GM18909 (cell line): ENCODE data around the gene SDHC.
A peak's percentile ranks its signal among the peaks of the same experiment; 100 is the strongest.
"Not testable (repeated sequence)": the region's sequence is repeated elsewhere in the genome, so short reads cannot be mapped to it uniquely, and the experiment has no call there.

Source experiments
- ATAC-seq: cut with Tn5 transposase; IDR thresholded peaks from one replicate; pipeline ENCODE4 v1.9.1; 2021; ENCODE audit warnings: mild to moderate bottlenecking; ENCODE audit not compliant: unreplicated experiment, poor library complexity

The SDHC gene

DNA sequence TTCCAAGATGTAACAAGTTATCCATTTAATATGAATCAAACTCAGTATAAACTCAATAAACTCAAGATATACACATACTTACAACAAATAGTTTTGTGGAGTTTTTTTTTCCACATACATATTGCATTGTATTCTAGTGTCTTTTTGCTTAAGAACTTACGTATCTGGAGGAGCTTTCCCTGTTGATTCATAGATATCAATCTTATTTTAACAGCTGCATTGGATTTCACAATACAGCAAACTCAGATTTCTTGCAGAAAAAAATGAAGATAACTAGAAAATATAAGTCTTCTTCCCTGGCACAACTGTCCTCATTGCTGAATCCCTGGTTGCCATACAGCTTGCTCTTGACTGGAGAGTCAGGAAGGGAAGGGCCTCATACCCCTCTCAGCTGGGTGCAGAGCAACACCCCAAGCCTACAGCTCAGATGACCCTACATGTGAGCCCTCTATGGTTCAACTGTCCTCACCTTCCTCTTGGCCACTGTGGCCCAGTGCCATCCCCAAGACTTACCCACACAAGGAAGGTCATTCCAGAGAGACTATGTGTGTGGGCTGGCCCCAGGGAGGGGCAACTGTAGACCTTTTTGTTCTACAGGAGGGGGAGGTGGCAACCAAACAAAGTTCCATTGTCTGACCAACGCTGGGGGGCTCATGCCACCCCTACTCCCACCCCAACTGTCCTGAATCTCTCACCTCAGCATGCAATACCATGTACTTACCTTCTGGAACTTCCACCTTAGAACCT lies 6.1 kb upstream of the SDHC start:
- ATAC-seq = no peak

- no peak for ATAC-seq
Measured at GRCh38 chr1:161309868-161310267, 4.3 kb upstream of the SDHC start, which contains the start of gene MPZ. TSS of gene MPZ (minus strand) at chr1:161309968. CDS start at chr1:161309905, 63 bp downstream.

DNA sequence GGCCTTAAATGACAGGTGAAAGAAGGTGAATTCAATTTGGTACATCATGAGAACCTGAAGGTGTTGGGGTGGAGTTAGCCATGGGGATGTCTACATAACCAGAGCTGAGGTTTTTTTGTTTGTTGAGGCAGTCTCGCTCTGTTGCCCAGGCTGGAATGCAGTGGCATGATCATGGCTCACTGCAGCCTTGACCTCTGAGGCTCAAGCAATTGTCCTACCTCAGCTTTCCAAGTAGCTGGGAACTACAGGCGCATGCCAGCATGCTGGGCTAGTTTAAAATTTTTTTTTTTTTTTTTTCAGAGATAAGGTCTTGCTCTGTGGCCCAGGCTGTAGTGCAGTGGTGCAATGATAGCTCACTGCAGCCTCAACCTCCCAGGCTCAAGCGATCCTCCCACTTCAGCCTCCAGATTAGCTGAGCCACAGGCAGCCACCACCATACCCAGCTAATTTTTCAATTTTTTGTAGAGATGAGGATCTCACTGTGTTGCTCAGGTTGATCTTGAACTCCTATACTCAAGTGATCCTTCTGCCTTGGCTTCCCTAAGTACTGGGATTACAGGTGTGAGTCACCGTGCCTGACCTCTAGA lies 2.5 kb upstream of the SDHC start:
- ATAC-seq = no peak

DNA sequence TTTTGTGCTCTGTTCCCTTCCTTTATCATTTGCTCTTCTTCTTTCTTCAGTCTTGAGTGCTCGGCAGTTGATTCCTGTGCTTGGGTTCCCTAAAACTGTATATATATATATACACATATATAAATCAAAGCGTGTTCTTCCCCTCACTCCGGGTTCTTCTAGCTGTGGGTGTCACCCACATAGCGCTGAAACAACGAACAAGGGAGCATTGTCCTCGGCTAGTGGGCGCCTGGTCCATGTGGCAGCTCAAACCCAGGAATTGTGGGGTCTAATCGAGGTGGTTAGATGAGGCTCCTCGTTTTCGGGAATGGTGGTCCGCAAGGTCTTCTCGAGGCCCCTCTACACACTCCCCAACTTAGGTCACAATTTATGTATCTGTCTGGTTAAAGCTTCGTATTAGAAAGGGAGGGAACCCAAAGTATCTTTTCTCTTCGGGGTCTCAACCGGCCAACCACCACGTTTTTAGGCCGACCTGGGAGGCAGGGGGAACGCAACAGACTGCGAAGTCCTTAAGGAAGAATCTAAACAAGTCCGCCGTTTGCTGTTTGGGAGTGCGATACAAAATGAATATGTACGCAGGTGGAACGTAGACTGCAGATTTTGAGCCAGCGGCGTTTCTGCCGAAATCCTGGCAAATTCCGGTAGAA lies 504 bp upstream of the SDHC start:
- ATAC-seq = peak; percentile 11

DNA sequence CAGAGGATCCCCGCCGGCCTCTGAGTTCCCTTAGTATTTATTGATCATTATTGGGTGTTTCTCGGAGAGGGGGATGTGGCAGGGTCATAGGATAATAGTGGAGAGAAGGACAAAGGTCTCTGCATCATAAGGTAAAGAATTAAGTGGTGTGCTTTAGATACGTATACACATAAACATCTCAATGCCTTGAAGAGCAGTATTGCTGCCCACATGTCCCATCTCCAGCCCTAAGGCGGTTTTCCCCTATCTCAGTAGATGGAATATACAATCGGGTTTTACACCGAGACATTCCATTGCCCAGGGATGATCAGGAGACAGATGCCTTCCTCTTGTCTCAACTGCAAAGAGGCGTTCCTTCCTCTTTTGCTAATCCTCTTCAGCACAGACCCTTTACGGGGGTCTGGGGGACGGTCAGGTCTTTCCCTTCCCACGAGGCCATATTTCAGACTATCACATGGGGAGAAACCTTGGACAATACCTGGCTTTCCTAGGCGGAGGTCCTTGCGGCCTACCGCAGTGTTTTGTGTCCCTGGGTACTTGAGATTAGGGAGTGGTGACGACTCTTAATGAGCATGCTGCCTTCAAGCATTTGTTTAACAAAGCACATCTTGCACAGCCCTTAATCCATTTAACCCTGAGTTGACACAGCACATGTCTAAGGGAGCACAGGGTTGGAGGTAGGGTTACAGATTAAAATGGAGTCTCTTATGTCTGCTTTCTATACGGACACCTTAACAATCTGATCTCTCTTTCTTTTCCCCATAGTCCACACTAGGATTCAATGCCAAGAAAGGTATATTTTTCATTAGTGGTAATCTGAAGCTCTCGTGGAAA lies 1.9 kb downstream of the SDHC start:
- ATAC-seq = not testable (repeated sequence)

GRCh38 chr1:161324020-161324419 lies 9.8 kb downstream of the SDHC start:
- no peak for ATAC-seq

GRCh38 chr1:161330346-161330745 lies 16.2 kb downstream of the SDHC start:
- no peak for ATAC-seq

GRCh38 chr1:161333166-161333565 lies 19.0 kb downstream of the SDHC start:
- no peak for ATAC-seq

DNA sequence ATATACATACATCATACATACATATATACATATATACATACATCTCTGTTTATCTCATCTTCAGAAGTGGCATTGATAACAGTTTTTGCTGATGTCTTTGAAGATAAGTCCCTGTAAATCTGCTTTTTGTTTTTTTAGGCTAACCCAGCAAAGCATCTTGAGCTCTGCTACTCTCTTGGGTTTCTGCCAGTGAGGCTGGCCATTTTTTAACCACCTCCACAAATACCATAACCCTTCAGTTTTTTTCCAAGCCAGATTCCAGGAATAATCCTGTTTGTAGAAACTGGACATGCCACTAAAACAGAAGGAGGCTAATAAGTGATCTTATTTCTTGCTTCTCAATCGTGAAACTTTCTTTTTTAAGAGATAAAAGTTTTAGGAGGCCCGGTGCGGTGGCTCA lies 21.6 kb downstream of the SDHC start:
- no peak for ATAC-seq

GRCh38 chr1:161342177-161342576 lies 28.0 kb downstream of the SDHC start:
- no peak for ATAC-seq

- no peak for ATAC-seq
Measured at GRCh38 chr1:161342821-161343220, 28.6 kb downstream of the SDHC start.

DNA sequence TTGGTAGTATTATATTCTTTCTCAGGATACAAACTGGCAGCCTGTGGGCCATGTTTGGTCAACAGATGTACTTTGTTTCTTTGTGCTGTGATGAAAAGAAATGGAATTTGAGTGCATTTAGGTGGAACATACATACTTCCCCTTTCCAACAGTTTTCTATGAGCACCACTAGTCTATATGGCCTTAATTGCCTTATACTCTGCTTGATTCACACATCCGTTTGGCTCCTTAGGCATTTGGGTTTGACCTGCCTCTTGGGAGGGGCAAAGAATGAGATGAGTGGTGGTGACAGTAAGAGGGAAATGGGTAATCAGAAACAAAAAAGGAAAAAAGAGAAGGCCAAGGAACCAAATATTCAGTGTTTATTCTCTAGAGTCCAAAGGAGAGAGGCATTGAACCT lies 36.5 kb downstream of the SDHC start:
- ATAC-seq = no peak

DNA sequence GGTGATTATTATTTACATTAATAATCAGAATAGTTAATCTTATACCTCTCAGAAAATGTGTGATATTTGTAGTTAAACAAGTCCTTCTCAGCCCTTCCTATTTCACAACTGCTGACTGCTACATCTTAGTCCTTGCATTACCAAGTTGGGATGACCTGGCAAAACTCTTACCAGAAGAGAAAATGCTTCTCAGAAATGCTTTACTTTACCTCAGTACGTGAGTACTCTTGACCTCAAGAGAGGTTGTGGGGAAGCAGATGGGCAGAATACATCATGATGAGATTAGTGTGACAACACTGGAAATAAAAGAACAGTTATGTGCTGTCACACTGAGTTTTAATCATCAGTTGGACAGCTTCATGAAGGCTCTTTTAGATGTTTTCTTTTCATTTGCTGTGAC lies 37.3 kb downstream of the SDHC start:
- no peak for ATAC-seq

GRCh38 chr1:161357073-161357472 lies 42.9 kb downstream of the SDHC start:
- no peak for ATAC-seq

DNA sequence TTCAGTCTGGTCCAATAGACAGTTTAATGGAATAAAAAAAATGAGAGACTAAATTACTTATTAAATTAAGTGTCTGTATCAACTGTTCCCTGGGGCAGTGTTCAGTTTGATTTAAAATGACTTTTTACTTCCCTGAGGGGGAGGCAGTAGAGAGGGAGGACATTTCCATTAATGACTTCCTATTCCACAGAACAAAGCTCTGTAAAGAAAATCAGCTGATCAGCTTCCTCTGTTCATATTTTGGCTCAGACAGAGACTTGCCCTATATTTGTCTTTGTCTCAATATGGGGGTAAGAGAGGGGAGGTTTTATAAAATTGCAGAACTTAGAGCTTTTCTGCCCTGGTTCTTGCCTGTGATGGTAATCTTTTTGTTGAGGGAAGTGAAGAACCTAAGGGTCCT lies 45.1 kb downstream of the SDHC start:
- no peak for ATAC-seq

DNA sequence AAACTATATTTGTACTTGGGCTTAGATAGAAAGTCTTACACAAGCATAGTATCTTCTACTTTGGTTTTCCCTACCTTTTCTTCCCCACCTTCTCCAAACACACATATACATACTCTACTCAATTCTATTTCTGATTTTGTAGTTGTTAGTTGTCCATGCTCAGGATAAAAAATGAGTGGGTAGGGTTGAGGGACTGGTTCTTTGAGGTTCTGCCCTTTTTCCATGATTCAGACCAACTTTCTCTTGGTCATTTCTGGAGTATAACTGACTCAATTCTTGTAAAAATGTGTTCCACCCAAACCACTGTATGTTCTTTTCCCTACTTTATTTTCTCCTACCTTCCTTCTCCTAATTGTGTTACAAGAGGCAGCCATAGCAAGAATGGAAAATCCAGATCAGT lies 50.2 kb downstream of the SDHC start:
- no peak for ATAC-seq

DNA sequence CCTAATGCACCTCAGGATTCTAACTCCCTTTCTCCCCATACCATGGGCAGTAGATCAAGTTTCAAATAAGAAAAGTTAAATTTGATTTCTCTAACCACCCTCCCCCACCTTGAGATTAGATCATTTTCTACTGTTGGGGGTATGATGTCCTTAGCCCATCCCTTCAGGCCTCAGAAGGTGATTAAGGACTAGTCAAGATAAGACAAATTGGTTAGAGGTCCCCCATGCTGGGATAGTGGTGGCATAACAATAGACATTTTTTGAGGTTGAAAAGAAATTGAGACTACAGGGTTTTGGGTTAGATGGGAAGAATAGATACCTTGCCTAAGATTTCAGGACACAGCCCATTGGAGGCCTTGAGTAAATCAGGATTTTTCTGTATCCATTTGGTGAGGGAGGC lies 51.0 kb downstream of the SDHC start:
- no peak for ATAC-seq

DNA sequence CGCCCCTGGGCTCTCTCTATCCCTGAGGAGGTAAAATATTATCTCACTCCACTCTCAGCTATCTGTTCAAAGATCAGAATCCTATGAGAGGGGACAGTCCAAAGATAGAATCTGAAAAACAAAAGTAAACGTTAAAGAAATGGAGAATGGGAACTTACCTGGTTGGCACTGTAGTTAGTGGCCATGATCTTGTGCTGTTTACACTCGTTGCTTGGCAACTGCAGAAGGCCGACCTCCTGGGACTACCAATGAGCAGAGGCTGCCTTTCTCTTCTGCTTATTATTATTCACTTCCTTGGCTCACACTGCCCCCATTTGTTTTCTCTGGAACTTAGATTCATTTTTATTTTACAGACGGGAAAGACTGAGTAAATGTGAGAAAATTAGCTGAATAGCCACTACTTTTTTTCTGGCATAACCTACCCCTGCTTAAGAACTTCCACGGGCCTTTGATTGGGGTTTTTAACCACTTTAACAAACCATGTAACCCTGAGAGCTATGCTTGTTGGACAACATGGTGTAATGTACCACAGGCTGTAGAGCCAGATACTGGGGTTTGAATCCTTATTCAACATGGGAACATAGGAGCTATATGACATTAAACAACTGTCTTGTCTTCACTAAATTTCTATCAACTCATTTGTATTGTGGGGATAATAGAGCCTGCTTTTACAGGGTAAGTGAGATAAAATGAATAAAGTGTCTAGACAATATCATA lies 53.7 kb downstream of the SDHC start, which contains the start of gene CFAP126:
Gene CFAP126 (minus strand): TSS at position 193 of the 717 bp plus-strand sequence. CDS start 8 bp downstream, at position 185.
- ATAC-seq = peak; percentile 94

- no peak for ATAC-seq
Measured at GRCh38 chr1:161373442-161373841, 59.3 kb downstream of the SDHC start.

DNA sequence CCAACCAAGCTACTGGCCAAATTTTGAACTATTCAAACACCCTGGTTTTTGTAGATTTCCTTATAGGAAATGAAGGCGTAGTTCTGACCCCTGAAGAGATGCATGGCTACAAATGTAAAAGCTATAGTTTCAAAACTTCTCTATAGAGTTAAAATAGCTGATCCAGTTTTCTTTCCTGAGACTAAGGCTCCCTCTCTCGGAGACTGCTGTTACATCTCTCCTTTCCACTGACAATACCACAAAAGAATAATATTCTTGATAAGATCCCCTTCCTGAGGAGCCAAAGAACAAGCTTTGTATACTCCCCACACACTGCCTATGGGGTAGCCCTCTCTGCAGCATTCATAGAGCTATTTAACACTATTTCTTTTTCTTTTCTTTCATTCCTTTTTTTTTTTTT lies 60.2 kb downstream of the SDHC start:
- ATAC-seq = no peak
